ENCODE results near the gene CYP2R1. TPM values are rescaled to one million over a fixed set of nuclear protein-coding genes. Genes with fewer than 3 reads are reported as not detected.

Gene CYP2R1
- total RNA-seq, 2 experiments from 2014 or later, result 14.2 to 15.8 TPM

DNA sequence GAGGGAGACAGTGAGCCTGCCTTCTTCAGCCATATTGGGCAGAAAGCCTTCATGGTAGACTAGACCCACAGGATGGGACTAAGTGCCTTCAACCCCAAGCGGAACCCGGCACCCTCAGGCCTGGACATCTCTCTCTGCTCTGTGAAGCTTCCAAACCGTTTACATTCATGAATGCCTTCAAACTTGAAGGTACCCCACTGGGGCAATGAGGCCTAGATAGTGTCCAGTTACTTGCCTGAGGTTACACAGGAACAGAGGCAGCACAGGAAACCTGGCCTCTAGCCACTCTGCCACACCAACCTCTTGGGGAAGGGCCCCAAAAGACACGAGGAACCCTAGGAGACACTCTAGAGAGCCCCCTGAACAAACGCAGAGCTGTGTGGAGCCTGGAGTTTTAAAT, 14.5 kb upstream of the CYP2R1 start:
- intact Hi-C loops (cut with DNase I, micrococcal nuclease), result loop anchor here (5.0 kb wide), 3 partner anchors 264 to 1134 kb away; partner anchors contain the start of gene PDE3B (in 1 of the 2)
- H3K4me1 Mint-ChIP-seq (ENCODE audit: low read depth), result peaks cover 49% of the 10 kb centered on the region
- peaks cover 5% of the 10 kb centered on the region for H3K36me3 Mint-ChIP-seq (ENCODE audit: low read depth)
- no peak overlapping the region for H3K4me3 ChIP-seq (ENCODE audit: low read length)
- peaks cover 32% of the 10 kb centered on the region for H3K4me1 ChIP-seq (ENCODE audit: insufficient read depth, low read length)
- no peaks in the 10 kb centered on the region for H3K9me3 ChIP-seq (ENCODE audit: control insufficient read depth in 1 of 2, insufficient read depth in 1 of 2, low read length in 2 of 2)
- POLR2A ChIA-PET, result interaction anchor here (0.9 to 5.6 kb wide), 5 partner anchors 15 to 407 kb away, joined by 4 to 53 read pairs (median 12); partner anchors contain the start of genes COPB1, CYP2R1 and PSMA1
- DNase-seq (peak in 3 of 14 experiments; percentile 5 to 29 (median 9)), ATAC-seq (ENCODE audit: poor library complexity) (no peak)
- H3K36me3 ChIP-seq (ENCODE audit: insufficient read depth, low read length), result no peaks in the 10 kb centered on the region
- peak overlapping the region; percentile 43 for H3K27ac Mint-ChIP-seq
- H3K27ac ChIP-seq (ENCODE audit: low read depth in 1 of 2, low read length in 2 of 2), result no peak overlapping the region
- peak overlapping the region; percentile 69 for H3K4me3 Mint-ChIP-seq
- TF ChIP-seq, protein P1, sequence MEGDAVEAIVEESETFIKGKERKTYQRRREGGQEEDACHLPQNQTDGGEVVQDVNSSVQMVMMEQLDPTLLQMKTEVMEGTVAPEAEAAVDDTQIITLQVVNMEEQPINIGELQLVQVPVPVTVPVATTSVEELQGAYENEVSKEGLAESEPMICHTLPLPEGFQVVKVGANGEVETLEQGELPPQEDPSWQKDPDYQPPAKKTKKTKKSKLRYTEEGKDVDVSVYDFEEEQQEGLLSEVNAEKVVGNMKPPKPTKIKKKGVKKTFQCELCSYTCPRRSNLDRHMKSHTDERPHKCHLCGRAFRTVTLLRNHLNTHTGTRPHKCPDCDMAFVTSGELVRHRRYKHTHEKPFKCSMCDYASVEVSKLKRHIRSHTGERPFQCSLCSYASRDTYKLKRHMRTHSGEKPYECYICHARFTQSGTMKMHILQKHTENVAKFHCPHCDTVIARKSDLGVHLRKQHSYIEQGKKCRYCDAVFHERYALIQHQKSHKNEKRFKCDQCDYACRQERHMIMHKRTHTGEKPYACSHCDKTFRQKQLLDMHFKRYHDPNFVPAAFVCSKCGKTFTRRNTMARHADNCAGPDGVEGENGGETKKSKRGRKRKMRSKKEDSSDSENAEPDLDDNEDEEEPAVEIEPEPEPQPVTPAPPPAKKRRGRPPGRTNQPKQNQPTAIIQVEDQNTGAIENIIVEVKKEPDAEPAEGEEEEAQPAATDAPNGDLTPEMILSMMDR (IDR thresholded peaks at IDR 0.05), result no peak
- no peaks in the 10 kb centered on the region for H3K9me3 Mint-ChIP-seq
- CTCF ChIA-PET, result interaction anchor here (0.9 to 5.8 kb wide), 9 partner anchors 14 to 284 kb away, joined by 3 to 73 read pairs (median 13); partner anchors contain the start of gene CYP2R1
- H3K27me3 Mint-ChIP-seq, result no peaks in the 10 kb centered on the region
- H3K27me3 ChIP-seq (ENCODE audit: control insufficient read depth in 1 of 2, insufficient read depth in 2 of 2, low read length in 2 of 2), result no peaks in the 10 kb centered on the region

DNA sequence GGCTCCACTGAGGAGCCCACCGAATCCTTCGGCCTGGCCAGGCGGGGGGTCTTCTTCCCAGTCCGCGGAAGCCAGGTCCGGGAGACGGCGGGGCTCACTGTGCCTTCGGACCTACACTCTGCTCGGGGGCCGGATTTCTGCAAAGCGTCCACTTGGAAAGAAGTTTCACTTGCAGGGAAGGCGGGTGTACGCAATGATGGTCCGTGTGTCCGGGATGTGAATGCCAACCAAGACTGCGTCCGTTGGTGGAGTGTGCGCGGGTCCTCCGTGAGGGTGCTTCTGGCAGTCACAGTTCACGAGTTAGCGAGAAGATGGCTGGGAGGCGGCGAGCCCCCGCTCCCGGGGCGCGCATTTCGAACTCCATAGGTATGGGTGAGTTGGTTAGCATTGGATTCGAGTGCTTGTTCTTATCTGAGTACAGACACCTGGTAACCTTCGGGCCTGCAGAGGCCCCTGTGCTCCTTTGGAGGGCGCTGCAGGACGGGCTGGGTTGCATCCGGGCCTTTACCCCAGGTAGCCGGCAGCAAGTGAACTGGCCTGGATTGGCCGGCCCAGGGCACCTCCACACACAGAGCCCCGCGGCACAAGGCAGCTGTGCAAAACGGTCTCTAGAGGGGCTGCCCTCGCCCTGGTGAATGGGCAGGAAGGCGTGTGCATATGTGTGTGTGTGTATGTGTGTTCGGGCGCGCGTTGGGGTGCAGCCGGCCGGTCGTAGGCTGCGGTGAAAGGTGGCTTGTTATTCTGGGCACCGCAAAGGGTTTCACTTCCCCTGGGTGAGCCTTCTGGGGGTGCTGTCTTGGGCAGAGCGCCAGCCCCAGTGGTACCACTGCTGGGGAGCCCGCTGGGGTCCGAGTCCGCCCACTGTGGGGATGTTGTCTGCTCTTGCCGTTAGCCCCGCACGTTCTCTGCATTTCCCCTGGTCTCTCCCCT, 13.3 kb upstream of the CYP2R1 start:
- Histone ChIP-seq H3K27ac (ENCODE audit: low read depth in 1 of 2, low read length in 2 of 2) (no peak overlapping the region), H3K27me3 (ENCODE audit: control insufficient read depth in 1 of 2, insufficient read depth in 2 of 2, low read length in 2 of 2) (no peaks in the 10 kb centered on the region), H3K36me3 (ENCODE audit: insufficient read depth, low read length) (no peaks in the 10 kb centered on the region), H3K4me1 (ENCODE audit: insufficient read depth, low read length) (peaks cover 32% of the 10 kb centered on the region), H3K4me3 (ENCODE audit: low read length) (peak overlapping the region; percentile 90), H3K9me3 (ENCODE audit: control insufficient read depth in 1 of 2, insufficient read depth in 1 of 2, low read length in 2 of 2) (no peaks in the 10 kb centered on the region)
- Mint-ChIP-seq H3K27ac (peak overlapping the region; percentile 75), H3K36me3 (ENCODE audit: low read depth) (peaks cover 5% of the 10 kb centered on the region), H3K4me1 (ENCODE audit: low read depth) (peaks cover 49% of the 10 kb centered on the region), H3K27me3 (no peaks in the 10 kb centered on the region), H3K9me3 (no peaks in the 10 kb centered on the region), H3K4me3 (peak overlapping the region; percentile 97)
- ChIA-PET CTCF (interaction anchor here (0.7 to 5.8 kb wide), 14 partner anchors 9 to 417 kb away, joined by 3 to 73 read pairs (median 5); partner anchors contain the start of genes CYP2R1 and PDE3B), POLR2A (interaction anchor here (1.0 to 5.6 kb wide), 2 partner anchors 14 to 116 kb away, joined by 4 to 53 read pairs; partner anchors contain the start of gene CYP2R1)
- DNase-seq (peak; percentile 60 to 88 (median 73)), ATAC-seq (ENCODE audit: poor library complexity) (peak; percentile 78)
- TF ChIP-seq, protein P1 (IDR thresholded peaks at IDR 0.05), result peak; percentile 77
- intact Hi-C loops (cut with DNase I, micrococcal nuclease), result loop anchor here (1.0 to 5.0 kb wide), 4 partner anchors 14 to 1133 kb away; partner anchors contain the start of gene PDE3B (in 1 of the 2)

DNA sequence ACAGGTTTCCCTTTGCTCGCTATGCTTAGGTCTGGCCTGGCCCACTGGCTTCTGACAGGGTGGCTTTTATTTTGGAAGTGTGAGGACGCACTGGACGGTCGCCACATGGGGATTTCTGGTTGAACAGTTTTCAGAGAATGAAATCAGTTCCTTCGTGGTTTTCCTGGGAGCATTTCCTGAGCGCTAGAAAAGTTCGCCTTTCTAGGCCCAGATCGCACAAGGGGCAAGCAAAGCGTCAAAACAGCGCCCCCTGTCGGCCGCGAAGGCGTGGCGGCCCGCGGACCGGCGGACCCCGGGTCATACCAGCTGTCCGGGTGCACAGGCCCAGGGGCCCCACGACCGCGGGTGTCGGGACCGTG, 12.7 kb upstream of the CYP2R1 start:
- H3K27ac Mint-ChIP-seq, result peak overlapping the region; percentile 75
- peaks cover 5% of the 10 kb centered on the region for H3K36me3 Mint-ChIP-seq (ENCODE audit: low read depth)
- Histone ChIP-seq H3K9me3 (ENCODE audit: control insufficient read depth in 1 of 2, insufficient read depth in 1 of 2, low read length in 2 of 2) (no peaks in the 10 kb centered on the region), H3K4me3 (ENCODE audit: low read length) (peak overlapping the region; percentile 90), H3K36me3 (ENCODE audit: insufficient read depth, low read length) (no peaks in the 10 kb centered on the region), H3K4me1 (ENCODE audit: insufficient read depth, low read length) (peaks cover 32% of the 10 kb centered on the region), H3K27ac (ENCODE audit: low read depth in 1 of 2, low read length in 2 of 2) (no peak overlapping the region), H3K27me3 (ENCODE audit: control insufficient read depth in 1 of 2, insufficient read depth in 2 of 2, low read length in 2 of 2) (no peaks in the 10 kb centered on the region)
- no peaks in the 10 kb centered on the region for H3K27me3 Mint-ChIP-seq
- ChIA-PET POLR2A (interaction anchor here (1.0 to 5.6 kb wide), 2 partner anchors 13 to 115 kb away, joined by 4 to 53 read pairs; partner anchors contain the start of gene CYP2R1), CTCF (interaction anchor here (0.7 to 5.8 kb wide), 12 partner anchors 8 to 417 kb away, joined by 3 to 73 read pairs (median 5); partner anchors contain the start of genes CYP2R1 and PDE3B)
- peaks cover 49% of the 10 kb centered on the region for H3K4me1 Mint-ChIP-seq (ENCODE audit: low read depth)
- H3K9me3 Mint-ChIP-seq, result no peaks in the 10 kb centered on the region
- DNase-seq (peak; percentile 65 to 90 (median 79)), ATAC-seq (ENCODE audit: poor library complexity) (peak; percentile 35)
- peak overlapping the region; percentile 97 for H3K4me3 Mint-ChIP-seq
- TF ChIP-seq, protein P1 (IDR thresholded peaks at IDR 0.05), result peak; percentile 99
- intact Hi-C loops (cut with DNase I, micrococcal nuclease), result loop anchor here (1.0 to 5.0 kb wide), 4 partner anchors 13 to 1132 kb away; partner anchors contain the start of gene PDE3B (in 1 of the 2)

Data from CD4-positive, alpha-beta T cell (primary cell).